Parathyroid adenoma (tissue), 2 donors: ENCODE data around the gene TMEM116.
"Not testable (repeated sequence)": the region's sequence is repeated elsewhere in the genome, so short reads cannot be mapped to it uniquely, and the experiment has no call there.

Experiments
- H2AFZ ChIP-seq: fragments of 300-600 bp; sonication (generic); one replicate; pipeline ENCODE4 v1.7.0; 2017; ENCODE audit warnings: antibody characterized with exemption, mild to moderate bottlenecking
- H3K27ac ChIP-seq: fragments of 300-600 bp; sonication (generic); one replicate; pipeline ENCODE4 v1.7.0; 2017
- H3K27me3 ChIP-seq: fragments of 300-600 bp; sonication (generic); one replicate; pipeline ENCODE4 v1.7.0; 2017; ENCODE audit warnings: low read length; ENCODE audit not compliant: control insufficient read depth, insufficient read depth
- H3K36me3 ChIP-seq: fragments of 300-600 bp; sonication (generic); one replicate; pipeline ENCODE4 v1.7.0; 2017; ENCODE audit warnings: low read length; ENCODE audit not compliant: control insufficient read depth, insufficient read depth
- H3K4me1 ChIP-seq: fragments of 300-600 bp; sonication (generic); one replicate; pipeline ENCODE4 v1.7.0; 2017; ENCODE audit warnings: control low read depth
- H3K4me2 ChIP-seq: fragments of 300-600 bp; sonication (generic); one replicate; pipeline ENCODE4 v1.7.0; 2017; ENCODE audit warnings: low read length
- H3K4me3 ChIP-seq: fragments of 300-600 bp; sonication (generic); one replicate; pipeline ENCODE4 v1.7.0; 2017; ENCODE audit warnings: low read depth, low read length
- H3K79me2 ChIP-seq: fragments of 300-600 bp; sonication (generic); one replicate; pipeline ENCODE4 v1.7.0; 2017; ENCODE audit warnings: control low read depth
- H3K9ac ChIP-seq: fragments of 300-600 bp; sonication (generic); one replicate; pipeline ENCODE4 v1.7.0; 2017; ENCODE audit warnings: mild to moderate bottlenecking
- H3K9me3 ChIP-seq: fragments of 300-600 bp; sonication (generic); one replicate; pipeline ENCODE4 v1.7.0; 2017; ENCODE audit warnings: low read length; ENCODE audit not compliant: control insufficient read depth
- TF ChIP-seq, protein P1 (sequence below): fragments of 300-600 bp; sonication (generic); IDR thresholded peaks from one replicate; pipeline ENCODE4 v1.7.0; 2017; ENCODE audit warnings: antibody characterized with exemption, mild to moderate bottlenecking
- donor health status: primary hyperparathyroidism.

Gene TMEM116

DNA sequence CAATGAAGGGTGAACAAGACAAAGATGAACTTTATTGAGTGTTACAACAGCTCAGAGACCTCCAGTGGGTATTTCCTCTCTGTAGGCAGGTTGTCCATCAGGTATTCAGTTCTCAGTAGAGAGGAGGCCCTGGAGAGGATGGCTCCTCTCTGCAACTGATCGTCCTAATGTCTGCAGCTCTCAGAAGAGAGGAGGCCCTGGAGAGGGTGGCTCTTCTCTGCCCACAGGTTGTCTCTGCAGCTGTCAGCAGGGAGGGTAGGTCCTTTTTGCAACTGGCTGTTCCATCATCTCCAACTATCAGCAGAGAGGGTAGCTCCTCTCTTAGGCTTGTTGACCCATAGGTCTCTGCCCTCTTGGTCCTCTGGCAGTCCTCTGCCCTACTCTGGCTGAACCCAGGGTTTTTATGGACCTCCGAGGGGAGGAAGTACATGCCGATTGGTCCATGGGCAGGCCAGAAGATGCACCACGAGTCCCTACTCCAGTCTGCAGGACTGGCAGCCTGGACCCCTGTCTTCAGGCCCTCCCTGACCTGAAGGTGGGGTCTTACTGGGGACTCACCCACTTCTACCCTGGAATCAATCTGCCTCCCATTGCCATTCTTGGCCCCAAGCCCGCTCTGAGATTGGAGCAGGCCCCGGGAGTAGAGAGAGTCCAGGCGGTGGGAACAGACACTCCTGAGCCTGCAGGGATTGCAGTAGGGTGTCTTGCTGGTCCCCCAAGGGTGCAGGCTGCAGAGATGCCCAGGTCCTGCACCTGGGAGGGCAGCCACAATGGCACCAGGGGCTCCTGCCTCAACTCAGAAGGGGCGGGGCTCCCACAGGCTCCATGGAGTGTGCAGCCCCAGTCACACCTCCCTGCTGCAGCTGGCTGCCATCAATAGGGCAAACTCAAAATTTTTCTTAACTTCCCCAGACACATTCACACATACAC, 2.3 kb downstream of the TMEM116 start:
- Histone ChIP-seq H3K27me3 (no peaks in the 10 kb centered on the region), H2AFZ (no peak overlapping the region), H3K9me3 (no peaks in the 10 kb centered on the region), H3K4me3 (no peak overlapping the region), H3K79me2 (peaks cover 20% of the 10 kb centered on the region), H3K4me1 (peaks cover 5% of the 10 kb centered on the region), H3K9ac (no peak overlapping the region), H3K4me2 (no peak overlapping the region), H3K36me3 (no peaks in the 10 kb centered on the region), H3K27ac (no peak overlapping the region)
- TF ChIP-seq, protein P1, sequence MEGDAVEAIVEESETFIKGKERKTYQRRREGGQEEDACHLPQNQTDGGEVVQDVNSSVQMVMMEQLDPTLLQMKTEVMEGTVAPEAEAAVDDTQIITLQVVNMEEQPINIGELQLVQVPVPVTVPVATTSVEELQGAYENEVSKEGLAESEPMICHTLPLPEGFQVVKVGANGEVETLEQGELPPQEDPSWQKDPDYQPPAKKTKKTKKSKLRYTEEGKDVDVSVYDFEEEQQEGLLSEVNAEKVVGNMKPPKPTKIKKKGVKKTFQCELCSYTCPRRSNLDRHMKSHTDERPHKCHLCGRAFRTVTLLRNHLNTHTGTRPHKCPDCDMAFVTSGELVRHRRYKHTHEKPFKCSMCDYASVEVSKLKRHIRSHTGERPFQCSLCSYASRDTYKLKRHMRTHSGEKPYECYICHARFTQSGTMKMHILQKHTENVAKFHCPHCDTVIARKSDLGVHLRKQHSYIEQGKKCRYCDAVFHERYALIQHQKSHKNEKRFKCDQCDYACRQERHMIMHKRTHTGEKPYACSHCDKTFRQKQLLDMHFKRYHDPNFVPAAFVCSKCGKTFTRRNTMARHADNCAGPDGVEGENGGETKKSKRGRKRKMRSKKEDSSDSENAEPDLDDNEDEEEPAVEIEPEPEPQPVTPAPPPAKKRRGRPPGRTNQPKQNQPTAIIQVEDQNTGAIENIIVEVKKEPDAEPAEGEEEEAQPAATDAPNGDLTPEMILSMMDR: no peak

DNA sequence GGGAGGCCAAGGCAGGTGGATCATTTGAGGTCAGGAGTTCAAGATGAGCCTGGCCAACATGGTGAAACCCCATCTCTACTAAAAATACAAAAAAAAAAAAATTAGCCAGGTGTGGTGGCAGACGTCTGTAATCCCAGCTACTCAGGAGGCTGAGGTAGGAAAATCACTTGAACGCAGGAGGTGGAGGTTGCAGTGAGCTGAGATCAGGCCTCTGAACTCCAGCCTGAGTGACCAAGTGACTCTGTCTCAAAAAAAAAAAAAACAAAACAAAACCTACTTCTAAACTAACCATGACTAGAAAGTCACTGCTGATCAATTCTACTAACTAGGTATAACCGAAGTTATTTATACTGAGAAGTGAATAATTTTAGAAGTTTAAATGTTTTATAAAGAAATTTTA, 3.4 kb downstream of the TMEM116 start:
- H3K9ac ChIP-seq, H3K4me3 ChIP-seq, H3K9me3 ChIP-seq, H3K27ac ChIP-seq, H3K4me2 ChIP-seq, H3K36me3 ChIP-seq, H3K4me1 ChIP-seq, H3K27me3 ChIP-seq, H2AFZ ChIP-seq: not testable (repeated sequence)
- H3K79me2 ChIP-seq: peaks cover 14% of the 10 kb centered on the region

DNA sequence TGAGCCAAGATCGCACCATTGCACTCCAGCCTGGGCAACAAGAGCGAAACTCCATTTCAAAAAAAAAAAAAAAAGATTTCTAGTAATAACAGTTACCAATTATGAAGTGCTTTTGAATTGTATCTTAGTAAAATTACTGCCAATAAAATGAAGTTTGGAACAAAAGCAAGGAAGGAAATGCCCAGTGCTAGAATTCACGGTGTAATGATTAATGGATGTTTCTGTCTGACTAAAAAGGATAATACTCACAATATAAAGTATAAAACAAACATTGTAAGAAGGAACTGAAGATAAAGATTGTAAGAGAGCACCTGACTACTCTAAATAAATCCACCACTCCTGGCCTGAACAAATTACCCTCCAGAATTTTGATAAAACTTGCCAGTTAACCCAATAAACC, 4.0 kb downstream of the TMEM116 start:
- TF ChIP-seq, protein P1: no peak
- H3K4me1 ChIP-seq: no peaks in the 10 kb centered on the region
- H3K9ac ChIP-seq: no peak overlapping the region
- no peaks in the 10 kb centered on the region for H3K9me3 ChIP-seq
- H3K36me3 ChIP-seq: no peaks in the 10 kb centered on the region
- H2AFZ ChIP-seq: no peak overlapping the region
- H3K4me3 ChIP-seq: no peak overlapping the region
- H3K79me2 ChIP-seq: peaks cover 14% of the 10 kb centered on the region
- no peak overlapping the region for H3K27ac ChIP-seq
- H3K4me2 ChIP-seq: no peak overlapping the region
- no peaks in the 10 kb centered on the region for H3K27me3 ChIP-seq

DNA sequence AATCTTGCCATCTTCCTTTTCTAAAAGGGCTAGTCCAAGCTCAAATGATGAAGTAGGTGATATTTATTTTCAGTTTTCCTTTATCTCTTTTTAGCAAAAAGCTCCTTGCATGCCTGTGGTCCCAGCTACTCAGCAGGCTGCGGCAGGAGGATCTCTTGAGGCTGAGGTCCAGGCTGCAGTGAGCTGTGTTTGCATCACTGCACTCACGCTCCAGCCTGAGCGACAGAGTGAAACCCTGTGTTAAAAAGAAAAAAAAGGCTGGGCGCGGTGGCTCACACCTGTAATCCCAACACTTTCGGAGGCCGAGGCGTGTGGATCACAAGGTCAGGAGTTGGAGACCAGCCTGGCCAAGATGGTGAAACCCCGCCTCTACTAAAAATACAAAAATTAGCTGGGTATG, 5.0 kb downstream of the TMEM116 start:
- no peak overlapping the region for H3K9ac ChIP-seq
- H3K27me3 ChIP-seq: no peaks in the 10 kb centered on the region
- no peaks in the 10 kb centered on the region for H3K36me3 ChIP-seq
- no peak overlapping the region for H3K27ac ChIP-seq
- peaks cover 14% of the 10 kb centered on the region for H3K79me2 ChIP-seq
- H3K9me3 ChIP-seq: no peaks in the 10 kb centered on the region
- no peak overlapping the region for H3K4me3 ChIP-seq
- no peak overlapping the region for H3K4me2 ChIP-seq
- H2AFZ ChIP-seq: no peak overlapping the region
- no peaks in the 10 kb centered on the region for H3K4me1 ChIP-seq
- TF ChIP-seq, protein P1: no peak

DNA sequence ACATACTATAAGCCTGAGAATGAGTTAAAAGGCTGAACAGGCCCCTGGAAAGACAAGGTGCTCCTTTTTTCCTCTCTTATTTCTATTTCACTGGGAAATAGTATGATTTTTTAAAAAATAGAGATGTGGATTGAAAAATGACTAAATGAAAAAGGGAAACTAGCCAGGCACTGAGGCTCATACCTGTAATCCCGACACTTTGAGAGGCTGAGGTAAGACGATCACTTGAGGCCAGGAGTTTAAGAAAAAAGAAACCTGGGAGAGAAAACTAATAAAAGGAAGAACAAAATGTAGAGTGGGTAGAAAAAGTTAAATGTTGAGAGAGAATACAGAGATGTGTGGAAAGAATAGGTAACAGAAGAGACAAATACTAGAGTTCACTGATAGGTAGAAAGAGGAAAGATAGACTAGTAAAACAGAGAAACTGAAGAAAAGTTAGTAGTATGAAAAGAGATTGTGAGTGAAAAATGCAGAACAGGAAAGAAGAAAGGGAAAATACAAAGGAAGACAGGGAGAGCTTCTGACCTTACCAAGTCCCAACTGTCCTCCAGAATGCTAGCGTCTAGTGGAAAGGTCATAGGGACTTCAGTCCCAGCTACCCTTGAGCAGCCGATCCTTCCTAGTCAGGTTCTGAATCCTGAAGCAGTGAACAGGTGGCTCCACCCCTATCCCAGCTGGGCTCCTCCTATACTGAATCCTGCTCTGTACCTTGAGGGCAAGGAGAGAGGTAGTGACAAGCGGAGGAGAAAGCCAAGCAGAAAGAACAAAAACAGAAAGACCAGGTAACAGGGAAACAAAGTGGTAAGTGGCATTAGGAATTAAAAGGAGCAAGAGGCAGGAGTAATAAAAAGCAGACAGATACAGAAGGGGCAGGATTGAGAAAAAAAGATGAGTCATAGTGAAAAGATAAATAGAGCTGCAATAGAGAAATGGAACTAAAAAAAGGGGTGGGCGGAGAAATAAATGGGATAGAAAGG, 7.3 kb downstream of the TMEM116 start:
- Histone ChIP-seq H3K79me2 (peaks cover 8% of the 10 kb centered on the region), H2AFZ (peak overlapping the region; percentile 62), H3K36me3 (no peaks in the 10 kb centered on the region), H3K4me3 (peak overlapping the region; percentile 64), H3K4me2 (peak overlapping the region; percentile 67), H3K27ac (peak overlapping the region; percentile 50), H3K27me3 (no peaks in the 10 kb centered on the region), H3K9me3 (no peaks in the 10 kb centered on the region), H3K9ac (no peak overlapping the region), H3K4me1 (no peaks in the 10 kb centered on the region)
- TF ChIP-seq, protein P1: no peak
